Measurements from ENCODE around the gene FAM168B. TPM values are rescaled to one million over a fixed set of nuclear protein-coding genes. Genes with fewer than 3 reads are reported as not detected.

FAM168B gene
- total and polyA plus RNA-seq, 2 of the 13 experiments (the other 11 are each of a cell fraction or from before 2014, with no cell fraction given) = 64.5 to 113 TPM

GRCh38 chr2:131031431-131031841 is 61.8 kb downstream of the FAM168B start:
- BruUV-seq (replicated peaks) = no TSS peak
- ATAC-seq (no peak), DNase-seq (ENCODE audit: low spot score) (no peak), FAIRE-seq (no peak)
- WGBS (ENCODE audit: low lambda C conversion rate) = 18% methylated on average over 6 of the region's 9 CpGs
- H3K4me3 ChIP-seq (replicated peaks in 1 of 3; ENCODE audit: insufficient read depth in 1 of 3, low read depth in 2 of 3, low read length in 3 of 3) = no peak overlapping the region
- no peak for TF ChIP-seq ZNF121 (CRISPR knock-in tag; IDR thresholded peaks at IDR 0.05)
- TF ChIP-seq ATF6 (CRISPR knock-in tag; conservative IDR thresholded peaks at IDR 0.05) = no peak
- TF ChIP-seq MZF1 (CRISPR knock-in tag; IDR thresholded peaks at IDR 0.05; ENCODE audit: borderline replicate concordance) = no peak
- no peak for TF ChIP-seq ZNF557 (CRISPR knock-in tag; IDR thresholded peaks at IDR 0.05)
- TF ChIP-seq, protein P1, sequence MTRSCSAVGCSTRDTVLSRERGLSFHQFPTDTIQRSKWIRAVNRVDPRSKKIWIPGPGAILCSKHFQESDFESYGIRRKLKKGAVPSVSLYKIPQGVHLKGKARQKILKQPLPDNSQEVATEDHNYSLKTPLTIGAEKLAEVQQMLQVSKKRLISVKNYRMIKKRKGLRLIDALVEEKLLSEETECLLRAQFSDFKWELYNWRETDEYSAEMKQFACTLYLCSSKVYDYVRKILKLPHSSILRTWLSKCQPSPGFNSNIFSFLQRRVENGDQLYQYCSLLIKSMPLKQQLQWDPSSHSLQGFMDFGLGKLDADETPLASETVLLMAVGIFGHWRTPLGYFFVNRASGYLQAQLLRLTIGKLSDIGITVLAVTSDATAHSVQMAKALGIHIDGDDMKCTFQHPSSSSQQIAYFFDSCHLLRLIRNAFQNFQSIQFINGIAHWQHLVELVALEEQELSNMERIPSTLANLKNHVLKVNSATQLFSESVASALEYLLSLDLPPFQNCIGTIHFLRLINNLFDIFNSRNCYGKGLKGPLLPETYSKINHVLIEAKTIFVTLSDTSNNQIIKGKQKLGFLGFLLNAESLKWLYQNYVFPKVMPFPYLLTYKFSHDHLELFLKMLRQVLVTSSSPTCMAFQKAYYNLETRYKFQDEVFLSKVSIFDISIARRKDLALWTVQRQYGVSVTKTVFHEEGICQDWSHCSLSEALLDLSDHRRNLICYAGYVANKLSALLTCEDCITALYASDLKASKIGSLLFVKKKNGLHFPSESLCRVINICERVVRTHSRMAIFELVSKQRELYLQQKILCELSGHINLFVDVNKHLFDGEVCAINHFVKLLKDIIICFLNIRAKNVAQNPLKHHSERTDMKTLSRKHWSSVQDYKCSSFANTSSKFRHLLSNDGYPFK (CRISPR knock-in tag; IDR thresholded peaks at IDR 0.05; ENCODE audit: borderline replicate concordance) = no peak
- TF ChIP-seq ZNF282 (IDR thresholded peaks at IDR 0.05; ENCODE audit: partially characterized antibody) = no peak
- no peak for TF ChIP-seq ELF1 (CRISPR knock-in tag; IDR thresholded peaks at IDR 0.05)
- no peak for TF ChIP-seq ZNF616 (CRISPR knock-in tag; IDR thresholded peaks at IDR 0.05; ENCODE audit: low read depth)
- no peak for TF ChIP-seq ZNF468 (CRISPR knock-in tag; IDR thresholded peaks at IDR 0.05)
- TF ChIP-seq, protein P2, sequence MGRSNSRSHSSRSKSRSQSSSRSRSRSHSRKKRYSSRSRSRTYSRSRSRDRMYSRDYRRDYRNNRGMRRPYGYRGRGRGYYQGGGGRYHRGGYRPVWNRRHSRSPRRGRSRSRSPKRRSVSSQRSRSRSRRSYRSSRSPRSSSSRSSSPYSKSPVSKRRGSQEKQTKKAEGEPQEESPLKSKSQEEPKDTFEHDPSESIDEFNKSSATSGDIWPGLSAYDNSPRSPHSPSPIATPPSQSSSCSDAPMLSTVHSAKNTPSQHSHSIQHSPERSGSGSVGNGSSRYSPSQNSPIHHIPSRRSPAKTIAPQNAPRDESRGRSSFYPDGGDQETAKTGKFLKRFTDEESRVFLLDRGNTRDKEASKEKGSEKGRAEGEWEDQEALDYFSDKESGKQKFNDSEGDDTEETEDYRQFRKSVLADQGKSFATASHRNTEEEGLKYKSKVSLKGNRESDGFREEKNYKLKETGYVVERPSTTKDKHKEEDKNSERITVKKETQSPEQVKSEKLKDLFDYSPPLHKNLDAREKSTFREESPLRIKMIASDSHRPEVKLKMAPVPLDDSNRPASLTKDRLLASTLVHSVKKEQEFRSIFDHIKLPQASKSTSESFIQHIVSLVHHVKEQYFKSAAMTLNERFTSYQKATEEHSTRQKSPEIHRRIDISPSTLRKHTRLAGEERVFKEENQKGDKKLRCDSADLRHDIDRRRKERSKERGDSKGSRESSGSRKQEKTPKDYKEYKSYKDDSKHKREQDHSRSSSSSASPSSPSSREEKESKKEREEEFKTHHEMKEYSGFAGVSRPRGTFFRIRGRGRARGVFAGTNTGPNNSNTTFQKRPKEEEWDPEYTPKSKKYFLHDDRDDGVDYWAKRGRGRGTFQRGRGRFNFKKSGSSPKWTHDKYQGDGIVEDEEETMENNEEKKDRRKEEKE (IDR thresholded peaks at IDR 0.05) = no peak
- no peak for TF ChIP-seq ZSCAN20 (CRISPR knock-in tag; IDR thresholded peaks at IDR 0.05; ENCODE audit: borderline replicate concordance)
- TF ChIP-seq ARNT (IDR thresholded peaks at IDR 0.05) = no peak
- no peak for TF ChIP-seq SPEN (CRISPR knock-in tag; IDR thresholded peaks at IDR 0.05; ENCODE audit: low read depth)
- TF ChIP-seq ZNF3 (CRISPR knock-in tag; IDR thresholded peaks at IDR 0.05) = no peak
- H3K27me3 ChIP-seq (ENCODE audit: control insufficient read depth in 1 of 2, insufficient read depth in 2 of 2, low read length in 2 of 2) = peaks cover 16 to 62% of the 10 kb centered on the region in 2 experiments; a peak in 4 of 5 replicates
- no peaks in the 10 kb centered on the region for H3K36me3 ChIP-seq (replicated peaks in 1 of 2; ENCODE audit: control insufficient read depth in 1 of 2, insufficient read depth in 2 of 2, low read length in 2 of 2)
- intact Hi-C loops (cut with micrococcal nuclease; ENCODE audit: unreplicated experiment) = no loop called here
- CTCF ChIA-PET (ENCODE audit: low intra/inter-chr PET ratio, low total read pairs) = no interaction called here
- H3K4me1 ChIP-seq (ENCODE audit: insufficient read depth, low read length) = 0 out of 2 replicates have a peak, but pooled peaks cover 5% of the 10 kb centered on the region
- no peak overlapping the region for H3K27ac ChIP-seq (ENCODE audit: extremely low read length, insufficient read depth, low read length)
- H4K20me1 ChIP-seq (ENCODE audit: insufficient read depth, low read length) = no peaks in the 10 kb centered on the region
- no peaks in the 10 kb centered on the region for H3K79me2 ChIP-seq (ENCODE audit: insufficient read depth, low read length)
- no peaks in the 10 kb centered on the region for H3K9me3 ChIP-seq (ENCODE audit: low read length)
- POLR2A ChIA-PET = no interaction called here
- in situ Hi-C loops (cut with HindIII; ENCODE audit: extremely low pct_ligation_motif_present, low pct_unique_long_range_greater_than_20kb) = no loop called here
- no peak overlapping the region for H3K4me2 ChIP-seq (ENCODE audit: low read depth, low read length)
- H3K9ac ChIP-seq (ENCODE audit: insufficient read depth, low read depth, low read length) = no peak overlapping the region
- H2AFZ ChIP-seq (ENCODE audit: low read length) = no peak overlapping the region

Data from HepG2 (cell line).